Measurements from ENCODE around the gene KISS1R.

KISS1R gene

GRCh38 chr19:929891-930258, 12.7 kb downstream of the KISS1R start:
- Histone ChIP-seq H3K27me3 (ENCODE audit: low read depth, low read length) (no peaks in the 10 kb centered on the region), H3K36me3 (replicated peaks; ENCODE audit: low read depth, low read length) (peaks cover 53% of the 10 kb centered on the region), H3K27ac (ENCODE audit: low read length) (no peak overlapping the region), H2AFZ (ENCODE audit: low read depth, low read length) (no peak overlapping the region), H3K9ac (ENCODE audit: low read length) (no peak overlapping the region), H3K9me3 (ENCODE audit: insufficient read depth, low read length) (no peaks in the 10 kb centered on the region), H3K4me3 (ENCODE audit: low read length) (no peak overlapping the region), H4K20me1 (ENCODE audit: insufficient read depth, low read length) (peaks cover 60% of the 10 kb centered on the region), H3K4me1 (ENCODE audit: low read length) (peaks cover 30% of the 10 kb centered on the region), H3K4me2 (ENCODE audit: low read length) (no peak overlapping the region), H3K79me2 (ENCODE audit: low read length) (peaks cover 62% of the 10 kb centered on the region)
- TF ChIP-seq, protein P1, sequence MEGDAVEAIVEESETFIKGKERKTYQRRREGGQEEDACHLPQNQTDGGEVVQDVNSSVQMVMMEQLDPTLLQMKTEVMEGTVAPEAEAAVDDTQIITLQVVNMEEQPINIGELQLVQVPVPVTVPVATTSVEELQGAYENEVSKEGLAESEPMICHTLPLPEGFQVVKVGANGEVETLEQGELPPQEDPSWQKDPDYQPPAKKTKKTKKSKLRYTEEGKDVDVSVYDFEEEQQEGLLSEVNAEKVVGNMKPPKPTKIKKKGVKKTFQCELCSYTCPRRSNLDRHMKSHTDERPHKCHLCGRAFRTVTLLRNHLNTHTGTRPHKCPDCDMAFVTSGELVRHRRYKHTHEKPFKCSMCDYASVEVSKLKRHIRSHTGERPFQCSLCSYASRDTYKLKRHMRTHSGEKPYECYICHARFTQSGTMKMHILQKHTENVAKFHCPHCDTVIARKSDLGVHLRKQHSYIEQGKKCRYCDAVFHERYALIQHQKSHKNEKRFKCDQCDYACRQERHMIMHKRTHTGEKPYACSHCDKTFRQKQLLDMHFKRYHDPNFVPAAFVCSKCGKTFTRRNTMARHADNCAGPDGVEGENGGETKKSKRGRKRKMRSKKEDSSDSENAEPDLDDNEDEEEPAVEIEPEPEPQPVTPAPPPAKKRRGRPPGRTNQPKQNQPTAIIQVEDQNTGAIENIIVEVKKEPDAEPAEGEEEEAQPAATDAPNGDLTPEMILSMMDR (IDR thresholded peaks at IDR 0.05; ENCODE audit: low read depth, low read length), result no peak
- no peak for TF ChIP-seq EZH2phosphoT487 (IDR thresholded peaks at IDR 0.05; ENCODE audit: low read depth)

- H3K4me3 ChIP-seq (ENCODE audit: low read length), result peak overlapping the region; percentile 59; the same call in 1 of the 2 replicates
- H3K27me3 ChIP-seq (ENCODE audit: low read depth, low read length), result no peaks in the 10 kb centered on the region
- H2AFZ ChIP-seq (ENCODE audit: low read depth, low read length), result no peak overlapping the region
- H3K4me1 ChIP-seq (ENCODE audit: low read length), result peaks cover 34% of the 10 kb centered on the region
- H3K79me2 ChIP-seq (ENCODE audit: low read length), result peaks cover 69% of the 10 kb centered on the region
- no peak for TF ChIP-seq EZH2phosphoT487 (IDR thresholded peaks at IDR 0.05; ENCODE audit: low read depth)
- TF ChIP-seq, protein P1 (IDR thresholded peaks at IDR 0.05; ENCODE audit: low read depth, low read length), result no peak
- H3K4me2 ChIP-seq (ENCODE audit: low read length), result peak overlapping the region; percentile 78
- no peak overlapping the region; the same call in 1 of the 2 replicates for H3K9ac ChIP-seq (ENCODE audit: low read length)
- peaks cover under 1% of the 10 kb centered on the region; the same call in 1 of the 2 replicates for H3K9me3 ChIP-seq (ENCODE audit: insufficient read depth, low read length)
- no peak overlapping the region for H3K27ac ChIP-seq (ENCODE audit: low read length)
- peaks cover 70% of the 10 kb centered on the region for H3K36me3 ChIP-seq (replicated peaks; ENCODE audit: low read depth, low read length)
- peaks cover 71% of the 10 kb centered on the region for H4K20me1 ChIP-seq (ENCODE audit: insufficient read depth, low read length)
These were observed 14.9 kb downstream of the KISS1R start for GRCh38 chr19:931860-932647.

- Histone ChIP-seq H3K4me3 (ENCODE audit: low read length) (peak overlapping the region; percentile 59), H3K9ac (ENCODE audit: low read length) (peak overlapping the region; percentile 35; the same call in 1 of the 2 replicates), H3K27me3 (ENCODE audit: low read depth, low read length) (no peaks in the 10 kb centered on the region), H3K79me2 (ENCODE audit: low read length) (peaks cover 67% of the 10 kb centered on the region), H3K27ac (ENCODE audit: low read length) (peak overlapping the region; percentile 14; the same call in 1 of the 2 replicates), H3K4me2 (ENCODE audit: low read length) (peak overlapping the region; percentile 78), H3K36me3 (replicated peaks; ENCODE audit: low read depth, low read length) (peaks cover 74% of the 10 kb centered on the region), H4K20me1 (ENCODE audit: insufficient read depth, low read length) (peaks cover 72% of the 10 kb centered on the region), H3K4me1 (ENCODE audit: low read length) (peaks cover 34% of the 10 kb centered on the region), H2AFZ (ENCODE audit: low read depth, low read length) (no peak overlapping the region), H3K9me3 (ENCODE audit: insufficient read depth, low read length) (peaks cover 3% of the 10 kb centered on the region; the same call in 1 of the 2 replicates)
- no peak for TF ChIP-seq EZH2phosphoT487 (IDR thresholded peaks at IDR 0.05; ENCODE audit: low read depth)
These were observed 15.8 kb downstream of the KISS1R start for GRCh38 chr19:932648-933552.

GRCh38 chr19:933553-933882, 16.4 kb downstream of the KISS1R start:
- H3K27me3 ChIP-seq (ENCODE audit: low read depth, low read length), result no peaks in the 10 kb centered on the region
- peak overlapping the region; percentile 14; the same call in 1 of the 2 replicates for H3K27ac ChIP-seq (ENCODE audit: low read length)
- H3K4me2 ChIP-seq (ENCODE audit: low read length), result peak overlapping the region; percentile 78
- TF ChIP-seq, protein P1 (IDR thresholded peaks at IDR 0.05; ENCODE audit: low read depth, low read length), result no peak
- no peak for TF ChIP-seq EZH2phosphoT487 (IDR thresholded peaks at IDR 0.05; ENCODE audit: low read depth)
- peaks cover 74% of the 10 kb centered on the region for H3K36me3 ChIP-seq (replicated peaks; ENCODE audit: low read depth, low read length)
- peak overlapping the region; percentile 35; the same call in 1 of the 2 replicates for H3K9ac ChIP-seq (ENCODE audit: low read length)
- H2AFZ ChIP-seq (ENCODE audit: low read depth, low read length), result no peak overlapping the region
- H3K9me3 ChIP-seq (ENCODE audit: insufficient read depth, low read length), result peaks cover 3% of the 10 kb centered on the region; the same call in 1 of the 2 replicates
- H3K79me2 ChIP-seq (ENCODE audit: low read length), result peaks cover 67% of the 10 kb centered on the region
- H3K4me3 ChIP-seq (ENCODE audit: low read length), result peak overlapping the region; percentile 59
- peaks cover 38% of the 10 kb centered on the region for H3K4me1 ChIP-seq (ENCODE audit: low read length)
- peaks cover 72% of the 10 kb centered on the region for H4K20me1 ChIP-seq (ENCODE audit: insufficient read depth, low read length)
